ENCODE measurements around the gene TENM4.

- TF ChIP-seq CTCF (conservative IDR thresholded peaks at IDR 0.05; ENCODE audit: low read length) (no peak), EZH2phosphoT487 (IDR thresholded peaks at IDR 0.05; ENCODE audit: borderline replicate concordance, low read depth, low read length) (no peak)
Observed at GRCh38 chr11:78740199-78741071, 700.4 kb downstream of the TENM4 start.
